Cerebellar nuclear complex (tissue), 1 donor: ENCODE data around the gene HMOX1.
A peak's percentile ranks its signal among the peaks of the same experiment; 100 is the strongest.

ENCODE experiments used
- DNase-seq, 2 experiments: peaks; one replicate each; lab custom pipeline; 2025; lab: John Stamatoyannopoulos, UW

The HMOX1 gene

GRCh38 chr22:35380537-35381423 is at the start of gene HMOX1:
TSS of gene HMOX1 (plus strand) at chr22:35381096. CDS start at chr22:35381174, 78 bp downstream.
- DNase-seq, result peak in 1 of 2 experiments; percentile 2

GRCh38 chr22:35332278-35332677 is 48.6 kb upstream of the HMOX1 start:
- DNase-seq, result no peak

- DNase-seq, result no peak
Measured at GRCh38 chr22:35333220-35333619, 47.7 kb upstream of the HMOX1 start.

GRCh38 chr22:35334004-35334403 is 46.9 kb upstream of the HMOX1 start:
- DNase-seq, result no peak

- no peak for DNase-seq
Measured at GRCh38 chr22:35335468-35335867, 45.4 kb upstream of the HMOX1 start.

GRCh38 chr22:35335936-35336781 is 44.7 kb upstream of the HMOX1 start:
- no peak for DNase-seq

- no peak for DNase-seq
Measured at GRCh38 chr22:35337932-35338331, 43.0 kb upstream of the HMOX1 start.

GRCh38 chr22:35341090-35341874 is 39.6 kb upstream of the HMOX1 start:
- DNase-seq, result no peak

- DNase-seq, result no peak
Measured at GRCh38 chr22:35342390-35342789, 38.5 kb upstream of the HMOX1 start.

- no peak for DNase-seq
Measured at GRCh38 chr22:35343664-35344550, 37.0 kb upstream of the HMOX1 start.

GRCh38 chr22:35344956-35345690 is 35.8 kb upstream of the HMOX1 start:
- no peak for DNase-seq

GRCh38 chr22:35345808-35346505 is 34.9 kb upstream of the HMOX1 start:
- no peak for DNase-seq

- no peak for DNase-seq
Measured at GRCh38 chr22:35346596-35347220, 34.2 kb upstream of the HMOX1 start.

- no peak for DNase-seq
Measured at GRCh38 chr22:35347462-35347861, 33.4 kb upstream of the HMOX1 start.

- no peak for DNase-seq
Measured at GRCh38 chr22:35348026-35348590, 32.8 kb upstream of the HMOX1 start.

- no peak for DNase-seq
Measured at GRCh38 chr22:35348703-35349102, 32.2 kb upstream of the HMOX1 start.

GRCh38 chr22:35349368-35349703 is 31.6 kb upstream of the HMOX1 start:
- DNase-seq, result no peak

GRCh38 chr22:35349704-35350538 is 31.0 kb upstream of the HMOX1 start:
- no peak for DNase-seq
